ENCODE results near the gene TMED4.

The TMED4 gene

DNA sequence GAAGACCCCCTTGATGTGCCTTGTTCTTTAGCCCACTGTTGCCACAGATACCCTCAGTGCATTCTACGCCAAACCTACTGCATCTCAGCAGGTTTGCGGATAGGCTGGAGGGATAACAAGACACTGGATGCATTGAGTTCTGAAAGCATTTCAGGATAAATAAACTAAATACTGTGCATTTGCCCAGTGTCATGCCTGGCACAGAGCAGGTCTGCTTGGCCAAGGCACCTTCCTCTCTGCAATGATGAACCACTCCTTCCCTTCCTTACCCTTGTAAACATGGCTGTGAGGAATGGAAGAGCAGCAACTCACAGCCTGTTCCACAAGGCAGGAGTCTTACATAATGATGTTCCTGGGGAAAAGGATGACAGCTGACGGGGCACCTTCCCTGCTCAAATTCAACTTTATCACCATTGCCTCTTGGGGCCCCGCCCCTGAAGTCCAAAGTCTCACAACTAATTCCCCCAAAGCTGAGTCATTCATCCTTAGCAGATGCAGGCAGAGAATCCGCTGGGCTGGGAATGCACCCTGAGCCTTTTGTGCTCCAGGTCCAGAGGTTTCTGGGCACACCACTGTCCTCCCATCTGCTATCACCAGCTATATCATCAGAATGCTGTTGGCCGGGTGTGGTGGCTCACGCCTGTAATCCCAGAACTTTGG is 19.9 kb downstream of the TMED4 start:
- no peaks in the 10 kb centered on the region for H3K9me3 ChIP-seq (ENCODE audit: insufficient read depth, low read length)
- no peak overlapping the region for H3K4me2 ChIP-seq (ENCODE audit: low read depth, low read length, poor library complexity, severe bottlenecking)
- peaks cover 7% of the 10 kb centered on the region; the same call in 1 of the 2 replicates for H3K36me3 ChIP-seq (ENCODE audit: low read length)
- no peak overlapping the region for H3K27ac ChIP-seq (ENCODE audit: low read depth, low read length)
- H3K4me3 ChIP-seq (ENCODE audit: insufficient read depth, low read length, poor library complexity, severe bottlenecking): no peak overlapping the region
- TF ChIP-seq, protein P1, sequence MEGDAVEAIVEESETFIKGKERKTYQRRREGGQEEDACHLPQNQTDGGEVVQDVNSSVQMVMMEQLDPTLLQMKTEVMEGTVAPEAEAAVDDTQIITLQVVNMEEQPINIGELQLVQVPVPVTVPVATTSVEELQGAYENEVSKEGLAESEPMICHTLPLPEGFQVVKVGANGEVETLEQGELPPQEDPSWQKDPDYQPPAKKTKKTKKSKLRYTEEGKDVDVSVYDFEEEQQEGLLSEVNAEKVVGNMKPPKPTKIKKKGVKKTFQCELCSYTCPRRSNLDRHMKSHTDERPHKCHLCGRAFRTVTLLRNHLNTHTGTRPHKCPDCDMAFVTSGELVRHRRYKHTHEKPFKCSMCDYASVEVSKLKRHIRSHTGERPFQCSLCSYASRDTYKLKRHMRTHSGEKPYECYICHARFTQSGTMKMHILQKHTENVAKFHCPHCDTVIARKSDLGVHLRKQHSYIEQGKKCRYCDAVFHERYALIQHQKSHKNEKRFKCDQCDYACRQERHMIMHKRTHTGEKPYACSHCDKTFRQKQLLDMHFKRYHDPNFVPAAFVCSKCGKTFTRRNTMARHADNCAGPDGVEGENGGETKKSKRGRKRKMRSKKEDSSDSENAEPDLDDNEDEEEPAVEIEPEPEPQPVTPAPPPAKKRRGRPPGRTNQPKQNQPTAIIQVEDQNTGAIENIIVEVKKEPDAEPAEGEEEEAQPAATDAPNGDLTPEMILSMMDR (IDR thresholded peaks at IDR 0.05; ENCODE audit: insufficient read depth, low read length, poor library complexity, severe bottlenecking): no peak
- no peak for TF ChIP-seq EZH2phosphoT487 (conservative IDR thresholded peaks at IDR 0.05; ENCODE audit: low read length)
- H3K9me2 ChIP-seq (replicated peaks; ENCODE audit: insufficient read depth, low read length): no peaks in the 10 kb centered on the region
- H3F3A ChIP-seq (ENCODE audit: insufficient read depth): 0 out of 2 replicates have a peak, but pooled peaks cover 3% of the 10 kb centered on the region
- no peak overlapping the region for H3K9ac ChIP-seq (ENCODE audit: low read length)
- H3K27me3 ChIP-seq (ENCODE audit: low read length): no peaks in the 10 kb centered on the region
- no peaks in the 10 kb centered on the region; the same call in 1 of the 2 replicates for H4K20me1 ChIP-seq (ENCODE audit: low read depth, low read length)
- no peak overlapping the region for H2AFZ ChIP-seq (ENCODE audit: low read depth, low read length, severe bottlenecking)
- H3K79me2 ChIP-seq (ENCODE audit: insufficient read depth, low read length): no peaks in the 10 kb centered on the region

DNA sequence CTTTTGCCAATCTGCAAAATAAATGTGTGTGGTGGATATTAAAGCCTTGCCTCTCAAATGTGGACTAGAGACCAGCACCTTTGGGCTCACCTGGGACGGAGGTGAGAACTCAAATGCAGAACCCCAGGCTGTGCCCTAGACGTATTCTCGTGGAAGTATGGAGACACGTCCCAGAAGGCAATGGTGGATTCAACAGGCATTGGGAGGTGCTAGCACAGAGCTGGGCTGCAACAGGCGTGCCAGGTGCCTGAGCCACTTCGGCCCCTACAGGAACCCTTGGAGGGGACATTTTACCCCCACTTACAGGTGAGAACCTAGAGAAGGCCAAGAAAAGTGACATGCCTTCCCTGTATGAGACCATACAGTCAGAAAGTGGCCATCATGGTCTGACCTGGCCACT is 20.6 kb downstream of the TMED4 start:
- no peaks in the 10 kb centered on the region; the same call in 1 of the 2 replicates for H4K20me1 ChIP-seq (ENCODE audit: low read depth, low read length)
- no peak overlapping the region for H3K27ac ChIP-seq (ENCODE audit: low read depth, low read length)
- H3K4me2 ChIP-seq (ENCODE audit: low read depth, low read length, poor library complexity, severe bottlenecking): no peak overlapping the region

DNA sequence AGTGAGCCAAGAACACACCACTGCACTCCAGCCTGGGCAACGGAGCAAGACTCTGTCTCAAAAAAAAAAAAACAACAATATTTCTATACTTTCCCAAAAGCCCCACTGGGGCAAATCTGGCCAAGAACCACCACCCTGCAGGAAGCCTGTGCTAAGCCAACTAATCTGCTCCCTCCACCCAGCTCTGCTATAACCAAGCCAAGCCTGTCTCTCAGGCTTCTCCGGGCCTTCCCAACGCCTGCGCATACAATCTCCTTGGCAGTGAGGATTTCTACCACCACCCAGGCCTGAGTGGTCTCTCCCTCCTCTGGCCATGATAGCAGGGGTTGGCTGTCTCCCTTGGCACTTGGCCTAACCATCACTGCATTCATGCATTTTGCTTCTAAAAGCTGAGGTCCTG is 22.5 kb downstream of the TMED4 start:
- H3K9ac ChIP-seq (ENCODE audit: low read length): no peak overlapping the region
- no peaks in the 10 kb centered on the region for H4K20me1 ChIP-seq (ENCODE audit: low read depth, low read length)
- H3F3A ChIP-seq (ENCODE audit: insufficient read depth): no peaks in the 10 kb centered on the region
- TF ChIP-seq EZH2phosphoT487 (conservative IDR thresholded peaks at IDR 0.05; ENCODE audit: low read length): no peak
- TF ChIP-seq, protein P1 (IDR thresholded peaks at IDR 0.05; ENCODE audit: insufficient read depth, low read length, poor library complexity, severe bottlenecking): no peak
- H3K9me3 ChIP-seq (ENCODE audit: insufficient read depth, low read length): no peaks in the 10 kb centered on the region
- H3K36me3 ChIP-seq (ENCODE audit: low read length): no peaks in the 10 kb centered on the region
- H3K9me2 ChIP-seq (replicated peaks; ENCODE audit: insufficient read depth, low read length): no peaks in the 10 kb centered on the region
- H3K79me2 ChIP-seq (ENCODE audit: insufficient read depth, low read length): no peaks in the 10 kb centered on the region
- no peak overlapping the region for H2AFZ ChIP-seq (ENCODE audit: low read depth, low read length, severe bottlenecking)
- no peaks in the 10 kb centered on the region for H3K27me3 ChIP-seq (ENCODE audit: low read length)
- H3K4me2 ChIP-seq (ENCODE audit: low read depth, low read length, poor library complexity, severe bottlenecking): no peak overlapping the region
- H3K27ac ChIP-seq (ENCODE audit: low read depth, low read length): no peak overlapping the region
- no peak overlapping the region for H3K4me3 ChIP-seq (ENCODE audit: insufficient read depth, low read length, poor library complexity, severe bottlenecking)

More for the DNA sequence above, 20.6 kb downstream of the TMED4 start:
- Histone ChIP-seq H3K9ac (ENCODE audit: low read length) (no peak overlapping the region), H3K27me3 (ENCODE audit: low read length) (no peaks in the 10 kb centered on the region), H3K9me2 (replicated peaks; ENCODE audit: insufficient read depth, low read length) (no peaks in the 10 kb centered on the region), H3K4me3 (ENCODE audit: insufficient read depth, low read length, poor library complexity, severe bottlenecking) (no peak overlapping the region), H3K9me3 (ENCODE audit: insufficient read depth, low read length) (no peaks in the 10 kb centered on the region), H3K36me3 (ENCODE audit: low read length) (peaks cover 7% of the 10 kb centered on the region; the same call in 1 of the 2 replicates), H3F3A (ENCODE audit: insufficient read depth) (0 out of 2 replicates have a peak, but pooled peaks cover 3% of the 10 kb centered on the region), H3K79me2 (ENCODE audit: insufficient read depth, low read length) (no peaks in the 10 kb centered on the region), H2AFZ (ENCODE audit: low read depth, low read length, severe bottlenecking) (no peak overlapping the region)
- TF ChIP-seq, protein P1 (IDR thresholded peaks at IDR 0.05; ENCODE audit: insufficient read depth, low read length, poor library complexity, severe bottlenecking): no peak
- TF ChIP-seq EZH2phosphoT487 (conservative IDR thresholded peaks at IDR 0.05; ENCODE audit: low read length): no peak
